Spleen (tissue), 7 donors: ENCODE measurements around the gene TEX26.

Experiments
- CTCF ChIP-seq, 11 experiments: fragments of 200-600 bp in 7 of 11; fragments of 450-650 bp in 4 of 11; sonication (generic) in 4 of 11; IDR thresholded peaks in 8 of 11; conservative IDR thresholded peaks in 3 of 11; 1 replicate in 7 of 11; 2 replicates in 4 of 11; pipeline versions ENCODE4 v1.4.0 to v1.8.0; 2016 to 2021; ENCODE audit warnings: antibody characterized with exemption in 11 of 11, inconsistent platforms in 4 of 11, mild to moderate bottlenecking in 1 of 11
- POLR2A ChIP-seq, 3 donors: fragments of 450-650 bp; IDR thresholded peaks; one replicate each; pipeline ENCODE4 v1.5.1; 2017; ENCODE audit warnings: antibody characterized with exemption in 3 of 3, mild to moderate bottlenecking in 1 of 3
- POLR2AphosphoS5 ChIP-seq, 3 donors: sonication (generic); formaldehyde crosslinking; IDR thresholded peaks; one replicate each; pipeline ENCODE4 v1.5.1; 2017; ENCODE audit warnings: antibody characterized with exemption in 3 of 3
- donor health status: DM: no; HTN: no; CAD: no; lungs with moderate emphysema.
- donor health status: DM: no; HTN: no; CAD: no.
- donor health status: DM: no; HTN: no; CAD: no.

- TF ChIP-seq CTCF (IDR thresholded peaks at IDR 0.05 in 8 of 11, conservative IDR thresholded peaks at IDR 0.05 in 3 of 11), result no peak
- no peak for TF ChIP-seq POLR2A (IDR thresholded peaks at IDR 0.05)
- TF ChIP-seq POLR2AphosphoS5 (IDR thresholded peaks at IDR 0.05), result no peak
Measured at GRCh38 chr13:30918662-30919405, 13.6 kb upstream of the TEX26 start.
